Glutamatergic neuron (in vitro differentiated cells): ENCODE measurements around the gene NAV3. TPM values are rescaled to one million over a fixed set of nuclear protein-coding genes. Genes with fewer than 3 reads are reported as not detected.

ENCODE experiments used
- DNase-seq: peaks from one replicate; pipeline ENCODE4 v3.0.0; 2022
- H3K27ac Mint-ChIP-seq: one replicate; pipeline ENCODE4 v1.8.0; 2020; ENCODE audit warnings: mild to moderate bottlenecking, mixed read lengths, inconsistent platforms; ENCODE audit not compliant: unreplicated experiment
- H3K27me3 Mint-ChIP-seq: one replicate; pipeline ENCODE4 v1.8.0; 2020; ENCODE audit warnings: mild to moderate bottlenecking, moderate library complexity, mixed read lengths, inconsistent platforms; ENCODE audit not compliant: unreplicated experiment
- H3K36me3 Mint-ChIP-seq: one replicate; pipeline ENCODE4 v1.8.0; 2020; ENCODE audit warnings: mild to moderate bottlenecking, mixed read lengths, inconsistent platforms; ENCODE audit not compliant: unreplicated experiment
- H3K4me1 Mint-ChIP-seq: one replicate; pipeline ENCODE4 v1.8.0; 2020; ENCODE audit warnings: mild to moderate bottlenecking, low read depth, mixed read lengths, inconsistent platforms; ENCODE audit not compliant: unreplicated experiment
- H3K4me3 Mint-ChIP-seq: one replicate; pipeline ENCODE4 v1.8.0; 2020; ENCODE audit warnings: mild to moderate bottlenecking, mixed read lengths, inconsistent platforms; ENCODE audit not compliant: unreplicated experiment
- H3K9me3 Mint-ChIP-seq: one replicate; pipeline ENCODE4 v1.8.0; 2020; ENCODE audit warnings: mild to moderate bottlenecking, moderate library complexity, mixed read lengths, inconsistent platforms; ENCODE audit not compliant: unreplicated experiment
- total RNA-seq: library from RNA; stranded (reverse); fragmentation: NEBNext Ultra II Directional; extraction: Animal tissue kit (Norgen Biotek cat#: 25700); gene quantifications from one replicate; pipeline ENCODE4 v1.2.1, GENCODE V29; 2021; ENCODE audit not compliant: unreplicated experiment
- TF ChIP-seq, protein P1 (sequence below): fragments of 200-600 bp; sonication (generic); IDR thresholded peaks from one replicate; pipeline ENCODE4 v1.5.0; 2021; ENCODE audit not compliant: partially characterized antibody, unreplicated experiment

The NAV3 gene
- total RNA-seq, 1 donor from 2014 or later, result 13.6 TPM

DNA sequence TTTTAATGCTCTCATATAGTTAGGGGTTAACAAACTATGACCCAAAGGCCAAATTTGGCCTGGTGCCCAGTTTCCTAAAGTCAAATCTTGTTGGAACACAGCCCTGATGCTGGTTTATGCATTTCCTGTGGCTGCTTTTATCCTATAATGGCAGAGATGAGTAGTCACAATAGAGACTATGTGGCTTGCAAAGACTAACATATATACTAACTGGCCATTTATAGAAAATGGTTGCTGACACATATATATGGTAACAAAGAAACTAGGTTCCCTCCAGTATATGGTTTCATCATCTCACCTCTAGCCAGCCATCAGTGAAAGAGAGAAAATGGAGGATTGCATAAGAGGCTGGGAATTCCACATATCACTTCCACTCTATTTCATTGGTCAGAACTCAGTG, 10.8 kb downstream of the NAV3 start:
- Mint-ChIP-seq H3K36me3 (no peaks in the 10 kb centered on the region), H3K4me1 (peaks cover 8% of the 10 kb centered on the region), H3K27me3 (no peaks in the 10 kb centered on the region), H3K9me3 (no peaks in the 10 kb centered on the region), H3K27ac (no peak overlapping the region), H3K4me3 (no peak overlapping the region)
- DNase-seq, result no peak
- TF ChIP-seq, protein P1, sequence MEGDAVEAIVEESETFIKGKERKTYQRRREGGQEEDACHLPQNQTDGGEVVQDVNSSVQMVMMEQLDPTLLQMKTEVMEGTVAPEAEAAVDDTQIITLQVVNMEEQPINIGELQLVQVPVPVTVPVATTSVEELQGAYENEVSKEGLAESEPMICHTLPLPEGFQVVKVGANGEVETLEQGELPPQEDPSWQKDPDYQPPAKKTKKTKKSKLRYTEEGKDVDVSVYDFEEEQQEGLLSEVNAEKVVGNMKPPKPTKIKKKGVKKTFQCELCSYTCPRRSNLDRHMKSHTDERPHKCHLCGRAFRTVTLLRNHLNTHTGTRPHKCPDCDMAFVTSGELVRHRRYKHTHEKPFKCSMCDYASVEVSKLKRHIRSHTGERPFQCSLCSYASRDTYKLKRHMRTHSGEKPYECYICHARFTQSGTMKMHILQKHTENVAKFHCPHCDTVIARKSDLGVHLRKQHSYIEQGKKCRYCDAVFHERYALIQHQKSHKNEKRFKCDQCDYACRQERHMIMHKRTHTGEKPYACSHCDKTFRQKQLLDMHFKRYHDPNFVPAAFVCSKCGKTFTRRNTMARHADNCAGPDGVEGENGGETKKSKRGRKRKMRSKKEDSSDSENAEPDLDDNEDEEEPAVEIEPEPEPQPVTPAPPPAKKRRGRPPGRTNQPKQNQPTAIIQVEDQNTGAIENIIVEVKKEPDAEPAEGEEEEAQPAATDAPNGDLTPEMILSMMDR, result no peak

DNA sequence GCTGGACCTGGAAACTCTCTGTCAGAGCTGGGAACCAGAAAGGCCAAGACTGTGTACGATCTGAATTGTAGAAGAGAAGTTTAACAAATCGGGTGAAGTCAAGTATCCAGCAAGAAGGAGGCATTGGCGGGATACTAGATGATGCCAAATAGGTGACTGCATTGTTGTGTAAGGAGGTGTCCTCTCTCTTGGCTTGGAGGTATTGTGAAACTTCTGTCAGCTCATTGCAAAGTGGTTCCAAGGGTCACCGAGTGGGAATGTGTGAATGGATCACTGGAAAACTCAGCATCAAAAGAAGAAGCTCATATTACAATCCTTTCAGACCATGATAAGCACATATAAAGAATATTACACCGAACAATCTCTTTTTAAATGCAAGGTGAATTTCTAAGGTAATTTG, 11.7 kb downstream of the NAV3 start:
- Mint-ChIP-seq H3K27ac (no peak overlapping the region), H3K36me3 (no peaks in the 10 kb centered on the region), H3K27me3 (no peaks in the 10 kb centered on the region), H3K9me3 (no peaks in the 10 kb centered on the region), H3K4me1 (peaks cover 13% of the 10 kb centered on the region), H3K4me3 (no peak overlapping the region)
- TF ChIP-seq, protein P1, result no peak
- no peak for DNase-seq

DNA sequence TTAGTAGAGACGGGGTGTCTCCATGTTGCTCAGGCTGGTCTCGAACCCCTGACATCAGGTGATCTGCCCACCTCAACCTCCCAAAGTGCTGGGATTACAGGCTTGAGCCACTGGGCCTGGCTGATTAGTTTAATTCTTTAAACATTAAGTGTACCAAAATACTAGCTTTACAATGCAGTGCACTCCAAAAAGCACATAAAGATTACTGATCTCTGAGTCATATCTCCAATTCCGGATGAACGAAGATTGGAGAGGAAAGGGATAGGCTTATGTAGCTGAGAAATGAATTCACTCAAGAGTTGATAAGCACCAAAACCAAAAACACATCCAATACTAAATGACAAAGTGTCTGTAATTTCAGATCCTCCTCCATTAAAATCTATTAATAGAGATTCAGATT, 15.1 kb downstream of the NAV3 start:
- Mint-ChIP-seq H3K27me3 (no peaks in the 10 kb centered on the region), H3K4me3 (no peak overlapping the region), H3K9me3 (no peaks in the 10 kb centered on the region), H3K4me1 (peaks cover 10% of the 10 kb centered on the region), H3K36me3 (no peaks in the 10 kb centered on the region), H3K27ac (no peak overlapping the region)
- TF ChIP-seq, protein P1, result no peak
- DNase-seq, result no peak

DNA sequence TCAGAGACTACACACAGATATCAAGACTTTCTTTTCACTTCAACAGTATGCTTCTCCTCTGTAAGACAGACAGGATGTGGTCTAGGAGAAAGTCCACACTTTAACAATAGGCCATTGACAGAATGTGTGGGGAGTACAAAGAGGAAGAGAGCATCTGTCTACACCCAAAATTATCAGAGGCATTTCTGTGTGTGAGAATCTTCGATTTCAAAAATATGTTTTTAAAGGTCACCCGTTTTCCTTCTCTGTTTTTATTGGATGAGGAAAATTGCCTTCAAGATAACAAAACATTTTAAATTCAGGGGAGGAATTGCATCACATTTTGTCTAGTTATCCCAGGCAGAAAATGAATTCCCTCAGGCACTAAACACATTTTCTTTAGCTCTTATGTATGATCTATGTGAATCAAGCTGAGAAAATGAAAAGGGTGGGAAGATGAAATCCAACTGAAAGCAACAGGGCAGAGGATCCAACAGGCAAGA, 16.4 kb downstream of the NAV3 start:
- TF ChIP-seq, protein P1, result no peak
- peaks cover 10% of the 10 kb centered on the region for H3K4me1 Mint-ChIP-seq
- DNase-seq, result no peak
- no peak overlapping the region for H3K4me3 Mint-ChIP-seq
- peak overlapping the region; percentile 24 for H3K27ac Mint-ChIP-seq
- no peaks in the 10 kb centered on the region for H3K27me3 Mint-ChIP-seq
- H3K9me3 Mint-ChIP-seq, result no peaks in the 10 kb centered on the region
- no peaks in the 10 kb centered on the region for H3K36me3 Mint-ChIP-seq

DNA sequence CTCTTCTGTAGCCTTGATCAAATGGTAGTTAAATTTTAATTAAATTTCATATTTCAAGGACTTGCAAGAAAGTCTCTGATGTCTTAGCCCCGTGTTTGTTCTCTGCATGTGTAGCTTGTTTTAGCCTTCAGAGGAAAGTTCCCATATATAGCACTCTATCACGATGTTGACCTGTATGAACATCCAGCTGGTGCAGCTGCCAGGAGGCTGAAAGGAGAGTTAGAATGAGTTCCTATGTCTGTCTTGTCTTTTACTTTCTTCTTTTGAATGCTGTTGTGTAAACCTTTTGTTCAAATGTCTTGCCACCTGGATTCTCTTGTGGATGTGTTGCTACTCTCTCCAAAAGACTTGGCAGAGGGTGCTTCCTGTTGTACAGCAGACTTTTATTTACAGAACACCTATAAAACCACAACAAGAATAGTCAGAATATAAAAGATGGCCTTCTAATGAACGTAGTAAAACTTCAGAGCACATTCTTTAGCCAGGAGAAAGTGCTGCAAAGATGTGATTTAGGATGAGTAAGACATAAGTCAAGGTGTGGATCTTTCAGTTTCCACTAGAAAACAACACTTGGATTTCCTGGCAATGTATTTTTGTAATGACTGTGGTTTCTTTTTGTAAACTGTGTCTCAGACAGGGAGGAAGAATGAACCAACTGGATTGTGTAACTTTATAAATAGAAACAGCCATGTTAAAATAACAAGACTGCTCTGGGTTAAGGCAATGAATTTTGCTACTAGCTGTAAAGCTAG, 17.2 kb downstream of the NAV3 start:
- DNase-seq, result no peak
- no peak overlapping the region for H3K27ac Mint-ChIP-seq

More for the DNA sequence above, 17.2 kb downstream of the NAV3 start:
- H3K27me3 Mint-ChIP-seq, result no peaks in the 10 kb centered on the region
- peaks cover 10% of the 10 kb centered on the region for H3K4me1 Mint-ChIP-seq
- TF ChIP-seq, protein P1, result no peak
- no peaks in the 10 kb centered on the region for H3K36me3 Mint-ChIP-seq
- H3K4me3 Mint-ChIP-seq, result no peak overlapping the region
- no peaks in the 10 kb centered on the region for H3K9me3 Mint-ChIP-seq
